K562 (cell line): ENCODE data around the gene ITPR2. TPM values are rescaled to one million over a fixed set of nuclear protein-coding genes. Genes with fewer than 3 reads are reported as not detected.

ENCODE experiments used
- ARID1B ChIP-seq: fragments of 450-650 bp; IDR thresholded peaks from 2 replicates; pipeline ENCODE4 v1.6.1; 2016; ENCODE audit warnings: antibody characterized with exemption, mild to moderate bottlenecking, inconsistent platforms
- ATF3 ChIP-seq, 2 experiments: fragments of 450-650 bp in 1 of 2; sonication (generic) in 1 of 2; formaldehyde crosslinking in 1 of 2; IDR thresholded peaks in 1 of 2; conservative IDR thresholded peaks in 1 of 2; 2 replicates each; pipeline versions ENCODE4 v1.6.1 to v1.8.1; 2016 to 2023; ENCODE audit warnings: mild to moderate bottlenecking in 2 of 2, moderate library complexity in 2 of 2, inconsistent platforms in 1 of 2, missing genetic modification reagents in 1 of 2
- BHLHE40 ChIP-seq: IDR thresholded peaks from 2 replicates; pipeline ENCODE4 v1.6.1; 2011; ENCODE audit warnings: low read length, improper control_type of control experiment
- DEAF1 ChIP-seq: fragments of 450-650 bp; formaldehyde crosslinking; IDR thresholded peaks from 2 replicates; pipeline ENCODE4 v1.4.0; 2020; ENCODE audit warnings: mild to moderate bottlenecking, moderate library complexity
- E2F6 ChIP-seq, 2 experiments: IDR thresholded peaks; 2 replicates each; pipeline ENCODE4 v1.6.1; 2011; ENCODE audit warnings: borderline replicate concordance in 1 of 2, control low read depth in 1 of 2, low read depth in 1 of 2, low read length in 1 of 2, mild to moderate bottlenecking in 1 of 2, mixed read lengths in 1 of 2, moderate library complexity in 1 of 2; ENCODE audit not compliant: insufficient read depth in 1 of 2, insufficient read length in 1 of 2, poor library complexity in 1 of 2, severe bottlenecking in 1 of 2; ENCODE audit errors: extremely low read depth in 1 of 2
- NFIX ChIP-seq: fragments of 250-450 bp; sonication (Bioruptor Pico); IDR thresholded peaks from 2 replicates; pipeline ENCODE4 v1.4.0; 2020; ENCODE audit warnings: low read depth, mild to moderate bottlenecking, moderate library complexity
- NKRF ChIP-seq: fragments of 450-650 bp; IDR thresholded peaks from 2 replicates; pipeline ENCODE4 v1.6.1; 2016; ENCODE audit warnings: borderline replicate concordance
- PBX2 ChIP-seq, 2 experiments: IDR thresholded peaks in 1 of 2; conservative IDR thresholded peaks in 1 of 2; 2 replicates each; pipeline ENCODE4 v1.6.1; 2016; ENCODE audit warnings: low read depth in 2 of 2, mild to moderate bottlenecking in 1 of 2, missing compliant biosample characterization in 1 of 2, missing genetic modification characterization in 1 of 2, moderate library complexity in 1 of 2
- PREB ChIP-seq: sonication (generic); formaldehyde crosslinking; IDR thresholded peaks from 2 replicates; pipeline ENCODE4 v1.8.1; 2023; ENCODE audit warnings: mild to moderate bottlenecking, missing genetic modification reagents
- RAD21 ChIP-seq, 2 experiments: fragments of 250-450 bp in 1 of 2; fragments of 450-650 bp in 1 of 2; sonication (Bioruptor Pico) in 1 of 2; formaldehyde crosslinking in 1 of 2; IDR thresholded peaks in 1 of 2; conservative IDR thresholded peaks in 1 of 2; 2 replicates each; pipeline versions ENCODE4 v1.4.0 to v1.8.0; 2020 to 2022; ENCODE audit warnings: mild to moderate bottlenecking in 2 of 2, moderate library complexity in 1 of 2
- RAD51 ChIP-seq: fragments of 450-650 bp; IDR thresholded peaks from 2 replicates; pipeline ENCODE4 v1.7.1; 2016; ENCODE audit warnings: low read depth, mild to moderate bottlenecking, borderline replicate concordance
- RNF2 ChIP-seq: sonication (generic); IDR thresholded peaks from 2 replicates; pipeline ENCODE4 v1.6.1; 2016
- SREBF1 ChIP-seq: fragments of 150-350 bp; IDR thresholded peaks from 2 replicates; pipeline ENCODE4 v1.6.1; 2014; ENCODE audit warnings: antibody characterized with exemption, low read depth, low read length, borderline replicate concordance
- SRSF1 ChIP-seq: fragments of 200-400 bp; formaldehyde crosslinking; IDR thresholded peaks from 2 replicates; pipeline ENCODE4 v1.6.1; 2017; ENCODE audit warnings: mild to moderate bottlenecking, low read depth, low read length, moderate library complexity
- ZNF717 ChIP-seq: fragments of 250-450 bp; sonication (Bioruptor Pico); IDR thresholded peaks from 2 replicates; pipeline ENCODE4 v1.5.0; 2021
- polyA plus RNA-seq, 8 experiments: library from polyadenylated mRNA; depleted of rRNA in 4 of 8; stranded (reverse) in 5 of 8; unstranded in 3 of 8; fragments of >200 nt; fragmentation: Nextera tagmentation in 2 of 8; fragmentation: Illumina TruSeq in 1 of 8; extraction: Ambion mirVana in 2 of 8; extraction: Trizol in 1 of 8; gene quantifications; 2 replicates each; pipeline versions ENCODE4 v1.2.1 to v1.2.3, GENCODE V29; 2011 to 2014; ENCODE audit warnings: inconsistent platforms in 1 of 8, missing spikeins in 1 of 8
- total RNA-seq, 7 experiments: library from RNA; depleted of rRNA in 6 of 7; stranded (reverse); fragments of >200 nt in 6 of 7; fragmentation: Illumina TruSeq in 2 of 7; extraction: Trizol in 2 of 7; gene quantifications; 2 replicates each; pipeline versions ENCODE4 v1.2.1 to v1.2.3, GENCODE V29; 2011 to 2021; ENCODE audit warnings: low replicate concordance in 1 of 7

Gene ITPR2
- total and polyA plus RNA-seq, 9 of the 15 experiments (the other 6 are each of a cell fraction or from before 2014, with no cell fraction given), result 0.21 to 3.3 (median 0.95) TPM

DNA sequence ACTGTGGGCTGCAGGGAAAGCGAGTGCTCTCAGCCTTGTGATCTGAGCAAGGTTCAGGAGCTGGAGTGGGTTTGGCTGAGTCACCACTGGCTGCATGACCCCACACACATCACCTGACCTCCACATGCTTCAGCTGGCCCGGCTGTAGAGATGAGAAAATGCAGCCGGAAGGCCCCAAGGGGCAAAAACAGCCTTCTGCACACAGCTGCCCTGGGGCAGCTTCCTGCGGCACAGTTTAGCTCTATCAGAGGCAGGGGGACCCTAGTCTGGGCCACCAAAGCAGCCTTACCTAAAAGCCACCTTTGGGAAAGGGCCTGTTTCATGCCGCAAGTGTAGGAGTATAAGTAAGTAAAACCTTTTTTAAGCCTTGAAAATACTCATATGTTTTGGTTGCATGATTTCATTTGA lies 514.3 kb downstream of the ITPR2 start (continued):
- TF ChIP-seq NFIX (CRISPR knock-in tag) (no peak), ZNF717 (CRISPR knock-in tag) (no peak), E2F6 (IDR thresholded peaks at IDR 0.05; ENCODE audit: borderline replicate concordance in 1 of 2, extremely low read depth in 1 of 2, insufficient read depth in 1 of 2, insufficient read length in 1 of 2, low read depth in 1 of 2, low read length in 1 of 2, poor library complexity in 1 of 2, severe bottlenecking in 1 of 2) (peak in 1 of 2 experiments; percentile 70), BHLHE40 (peak; percentile 81), RNF2 (no peak), NKRF (no peak), DEAF1 (no peak), PREB (CRISPR knock-in tag) (no peak), PBX2 (CRISPR knock-in tag; IDR thresholded peaks at IDR 0.05; ENCODE audit: low read depth) (no peak), PBX2 (tag; conservative IDR thresholded peaks at IDR 0.05; ENCODE audit: low read depth) (no peak), SRSF1 (no peak), ATF3 (IDR thresholded peaks at IDR 0.05) (peak; percentile 69), ATF3 (CRISPR knock-in tag; conservative IDR thresholded peaks at IDR 0.05) (no peak), SREBF1 (no peak), RAD21 (CRISPR knock-in tag; conservative IDR thresholded peaks at IDR 0.05 in 1 of 2, IDR thresholded peaks at IDR 0.05 in 1 of 2) (0 out of 4 replicates have a peak, but pooled peaks of 1 of the 2 experiments have one; percentile 25), ARID1B (no peak), RAD51 (peak; percentile 51; the same call in 1 of the 2 replicates)
